ENCODE results near the gene KRTAP5-6. TPM values are rescaled to one million over a fixed set of nuclear protein-coding genes. Genes with fewer than 3 reads are reported as not detected.

KRTAP5-6 gene
- total and polyA plus RNA-seq, 7 donors: not detected

DNA sequence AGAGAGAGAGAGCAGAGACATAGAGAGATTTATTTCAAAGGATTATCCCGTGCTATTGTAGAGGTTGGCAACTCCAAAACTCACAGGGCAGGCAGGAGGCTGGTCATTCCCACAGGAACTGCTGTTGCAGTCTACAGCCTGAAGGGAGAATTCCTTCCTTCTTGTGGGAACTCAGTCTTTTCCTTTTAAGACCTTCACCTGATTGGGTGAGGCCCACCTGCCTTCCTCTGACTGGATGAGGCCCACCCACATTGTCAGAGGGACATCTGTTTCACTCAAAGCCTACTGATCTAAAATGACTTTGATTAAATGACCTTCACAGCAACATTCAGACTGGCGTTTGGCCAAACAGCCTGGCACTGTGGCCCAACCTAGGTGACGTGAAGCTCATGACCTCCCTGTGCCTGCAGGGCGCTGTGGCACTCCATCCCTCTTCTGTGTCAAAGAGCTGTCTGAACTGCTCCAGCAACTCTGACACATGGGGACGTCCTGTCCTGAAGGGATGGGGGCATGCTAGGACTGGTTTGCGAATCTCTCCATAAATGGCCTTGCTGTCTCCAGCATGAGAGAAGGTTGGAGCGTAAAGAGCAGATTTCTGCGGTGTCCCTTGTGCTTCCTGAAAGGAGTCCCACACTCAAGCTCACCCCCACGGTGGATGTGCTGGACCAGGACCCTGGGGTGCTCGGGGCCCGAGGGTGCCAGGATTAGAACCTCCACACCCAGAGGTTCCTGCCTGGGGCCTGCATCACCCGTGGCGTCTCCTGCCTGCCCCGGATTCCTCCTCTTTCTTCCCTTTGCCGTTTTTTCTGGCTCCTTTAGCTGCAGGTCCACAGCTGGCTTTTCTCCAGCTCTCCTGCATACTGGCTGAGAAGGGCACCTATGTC is 46.7 kb upstream of the KRTAP5-6 start:
- intact Hi-C loops (cut with DNase I): loop anchor here in 1 of 2 donors (5.0 kb wide), 1 partner anchor 42 kb away; no protein-coding TSS in a partner anchor
- WGBS, 3 donors: 82 to 86% (median 83%) methylated on average over 15 of the region's 15 CpGs
- peak in 1 of 2 donors; percentile 35 for DNase-seq
- no peak for ATAC-seq
- Histone ChIP-seq H3K27me3 (ENCODE audit: insufficient read depth in 3 of 3, low read length in 2 of 3) (peaks cover 0 to 3% (median 0%) of the 10 kb centered on the region in 3 donors), H3K4me3 (no peak overlapping the region), H3K36me3 (ENCODE audit: insufficient read depth in 1 of 2, low read depth in 1 of 2) (no peaks in the 10 kb centered on the region), H3K4me1 (no peaks in the 10 kb centered on the region), H3K9me3 (no peaks in the 10 kb centered on the region), H3K27ac (no peak overlapping the region)
- TF ChIP-seq, protein P1, sequence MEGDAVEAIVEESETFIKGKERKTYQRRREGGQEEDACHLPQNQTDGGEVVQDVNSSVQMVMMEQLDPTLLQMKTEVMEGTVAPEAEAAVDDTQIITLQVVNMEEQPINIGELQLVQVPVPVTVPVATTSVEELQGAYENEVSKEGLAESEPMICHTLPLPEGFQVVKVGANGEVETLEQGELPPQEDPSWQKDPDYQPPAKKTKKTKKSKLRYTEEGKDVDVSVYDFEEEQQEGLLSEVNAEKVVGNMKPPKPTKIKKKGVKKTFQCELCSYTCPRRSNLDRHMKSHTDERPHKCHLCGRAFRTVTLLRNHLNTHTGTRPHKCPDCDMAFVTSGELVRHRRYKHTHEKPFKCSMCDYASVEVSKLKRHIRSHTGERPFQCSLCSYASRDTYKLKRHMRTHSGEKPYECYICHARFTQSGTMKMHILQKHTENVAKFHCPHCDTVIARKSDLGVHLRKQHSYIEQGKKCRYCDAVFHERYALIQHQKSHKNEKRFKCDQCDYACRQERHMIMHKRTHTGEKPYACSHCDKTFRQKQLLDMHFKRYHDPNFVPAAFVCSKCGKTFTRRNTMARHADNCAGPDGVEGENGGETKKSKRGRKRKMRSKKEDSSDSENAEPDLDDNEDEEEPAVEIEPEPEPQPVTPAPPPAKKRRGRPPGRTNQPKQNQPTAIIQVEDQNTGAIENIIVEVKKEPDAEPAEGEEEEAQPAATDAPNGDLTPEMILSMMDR (IDR thresholded peaks at IDR 0.05): no peak

DNA sequence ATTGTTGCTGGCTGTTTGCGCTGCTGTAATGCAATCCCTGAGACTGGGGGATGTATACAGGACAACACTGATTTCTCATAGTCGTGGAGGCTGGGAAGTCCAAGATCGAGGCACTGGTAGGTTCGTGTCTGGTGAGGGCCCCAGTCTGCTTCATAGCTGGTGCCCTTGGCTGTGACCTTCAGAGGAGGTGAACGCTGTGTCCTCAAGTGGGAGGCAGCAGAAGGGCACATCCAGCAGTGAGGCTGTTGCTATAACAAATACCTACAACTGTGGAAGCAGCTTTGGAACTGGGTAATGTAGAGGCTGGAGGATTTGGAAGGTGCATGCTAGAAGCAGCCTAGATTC is 46.1 kb upstream of the KRTAP5-6 start:
- intact Hi-C loops (cut with DNase I): loop anchor here in 1 of 2 donors (5.0 kb wide), 1 partner anchor 41 kb away; no protein-coding TSS in a partner anchor
- WGBS, 3 donors: 78 to 82% (median 78%) methylated on average over 5 of the region's 5 CpGs
- H3K36me3 ChIP-seq (ENCODE audit: insufficient read depth in 1 of 2, low read depth in 1 of 2): no peaks in the 10 kb centered on the region
- H3K4me3 ChIP-seq: no peak overlapping the region
- DNase-seq (peak in 1 of 2 donors; percentile 34), ATAC-seq (no peak)
- H3K9me3 ChIP-seq: no peaks in the 10 kb centered on the region
- TF ChIP-seq, protein P1 (IDR thresholded peaks at IDR 0.05): no peak
- no peak overlapping the region for H3K27ac ChIP-seq
- H3K4me1 ChIP-seq: no peaks in the 10 kb centered on the region
- H3K27me3 ChIP-seq (ENCODE audit: insufficient read depth in 3 of 3, low read length in 2 of 3): peaks cover 0 to 3% (median 0%) of the 10 kb centered on the region in 3 donors

DNA sequence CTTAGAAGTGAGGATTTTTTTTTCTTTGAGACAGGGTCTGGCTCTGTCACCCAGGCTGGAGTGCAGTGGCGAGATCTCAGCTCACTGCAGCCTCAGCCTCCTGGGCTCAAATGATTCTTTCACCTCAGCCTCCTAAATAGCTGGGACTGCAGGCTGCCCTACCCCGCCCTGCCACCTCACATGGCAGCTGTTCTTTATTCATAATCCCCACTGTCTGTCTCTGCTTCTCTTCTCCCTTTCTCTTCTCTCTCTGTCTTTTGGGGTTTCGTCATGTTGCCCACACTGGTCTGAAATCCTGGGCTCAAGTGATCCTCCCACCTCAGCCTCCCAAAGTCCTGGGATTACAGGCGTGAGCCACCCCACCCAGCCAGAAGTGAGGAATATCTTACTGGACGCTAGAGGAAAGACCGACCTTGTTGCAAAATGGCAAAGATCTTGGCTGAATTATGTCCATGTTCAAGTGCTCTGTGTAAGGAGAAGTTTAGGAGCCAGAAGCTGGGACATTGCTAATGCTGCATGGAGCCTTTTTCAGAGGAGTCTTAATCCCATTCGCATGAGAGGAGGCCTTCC is 45.5 kb upstream of the KRTAP5-6 start:
- Histone ChIP-seq H3K27me3 (ENCODE audit: insufficient read depth in 3 of 3, low read length in 2 of 3) (peaks cover 0 to 3% (median 0%) of the 10 kb centered on the region in 3 donors), H3K4me3 (no peak overlapping the region), H3K9me3 (no peaks in the 10 kb centered on the region), H3K27ac (no peak overlapping the region), H3K36me3 (ENCODE audit: insufficient read depth in 1 of 2, low read depth in 1 of 2) (no peaks in the 10 kb centered on the region), H3K4me1 (no peaks in the 10 kb centered on the region)
- TF ChIP-seq, protein P1 (IDR thresholded peaks at IDR 0.05): no peak
- ATAC-seq: no peak
- peak in 1 of 2 donors; percentile 3 for DNase-seq
- WGBS, 3 donors: 88 to 92% (median 90%) methylated on average over 7 of the region's 7 CpGs
- intact Hi-C loops (cut with DNase I): loop anchor here in 1 of 2 donors (5.0 kb wide), 1 partner anchor 41 kb away; no protein-coding TSS in a partner anchor

DNA sequence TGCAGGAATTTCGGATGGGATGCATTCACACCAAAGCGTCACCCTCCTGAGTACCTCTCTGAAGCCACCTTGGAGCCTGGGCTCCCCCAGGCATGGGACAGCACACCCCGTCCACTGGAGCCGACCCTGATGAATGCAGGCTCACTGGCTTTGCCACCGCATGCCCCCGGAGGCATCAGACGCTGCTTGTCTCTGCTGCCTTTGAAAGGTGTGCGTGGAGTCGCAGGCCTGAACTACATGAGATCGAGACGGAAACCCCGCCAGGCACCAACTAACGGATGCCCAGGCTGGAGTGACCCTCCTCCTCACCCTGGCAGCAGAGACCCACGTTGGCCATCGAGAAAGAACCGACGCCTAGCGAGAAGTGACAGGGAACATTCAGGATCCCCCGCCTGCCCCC is 45.0 kb upstream of the KRTAP5-6 start:
- DNase-seq (no peak), ATAC-seq (no peak)
- WGBS, 3 donors: 80 to 82% (median 81%) methylated on average over 19 of the region's 19 CpGs
- intact Hi-C loops (cut with DNase I): loop anchor here in 1 of 2 donors (1.0 to 5.0 kb wide), 2 partner anchors 40 to 180 kb away; no protein-coding TSS in a partner anchor
- Histone ChIP-seq H3K4me3 (no peak overlapping the region), H3K27ac (no peak overlapping the region), H3K4me1 (no peaks in the 10 kb centered on the region), H3K36me3 (ENCODE audit: insufficient read depth in 1 of 2, low read depth in 1 of 2) (no peaks in the 10 kb centered on the region), H3K27me3 (ENCODE audit: insufficient read depth in 3 of 3, low read length in 2 of 3) (peaks cover 0 to 3% (median 0%) of the 10 kb centered on the region in 3 donors), H3K9me3 (no peaks in the 10 kb centered on the region)
- TF ChIP-seq, protein P1 (IDR thresholded peaks at IDR 0.05): no peak
